Dermis blood vessel endothelial cell (primary cell): ENCODE data around the gene TFCP2L1. TPM values are rescaled to one million over a fixed set of nuclear protein-coding genes. Genes with fewer than 3 reads are reported as not detected.

Source experiments
- DNase-seq: peaks from one replicate; pipeline ENCODE4 v3.0.0; 2010
- total RNA-seq: library from RNA; depleted of rRNA; stranded (reverse); fragments of >200 nt; gene quantifications from 2 replicates; pipeline ENCODE4 v1.2.3, GENCODE V29; 2014

The TFCP2L1 gene
- total RNA-seq, 1 donor from 2014 or later: 0.51 TPM

- no peak for DNase-seq
These were observed 18.4 kb downstream of the TFCP2L1 start for GRCh38 chr2:121266543-121267106.

- DNase-seq: no peak
These were observed 20.8 kb downstream of the TFCP2L1 start for GRCh38 chr2:121263996-121264715.

GRCh38 chr2:121260370-121261154 lies 24.4 kb downstream of the TFCP2L1 start:
- no peak for DNase-seq

GRCh38 chr2:121258051-121258450 lies 27.0 kb downstream of the TFCP2L1 start:
- DNase-seq: no peak

- peak; percentile 31 for DNase-seq
These were observed 27.5 kb downstream of the TFCP2L1 start for GRCh38 chr2:121257480-121257840.

- DNase-seq: no peak
These were observed 28.1 kb downstream of the TFCP2L1 start for GRCh38 chr2:121256720-121257479.

- DNase-seq: no peak
These were observed 29.6 kb downstream of the TFCP2L1 start for GRCh38 chr2:121255358-121255757.

GRCh38 chr2:121254748-121255147 lies 30.3 kb downstream of the TFCP2L1 start:
- DNase-seq: no peak

- DNase-seq: no peak
These were observed 31.2 kb downstream of the TFCP2L1 start for GRCh38 chr2:121253674-121254240.

- no peak for DNase-seq
These were observed 31.9 kb downstream of the TFCP2L1 start for GRCh38 chr2:121253021-121253673.

GRCh38 chr2:121251497-121251896 lies 33.5 kb downstream of the TFCP2L1 start:
- DNase-seq: no peak

- DNase-seq: no peak
These were observed 36.1 kb downstream of the TFCP2L1 start for GRCh38 chr2:121248766-121249343.

GRCh38 chr2:121247971-121248370 lies 37.0 kb downstream of the TFCP2L1 start:
- DNase-seq: no peak

GRCh38 chr2:121247534-121247933 lies 37.5 kb downstream of the TFCP2L1 start:
- DNase-seq: no peak

- DNase-seq: no peak
These were observed 38.2 kb downstream of the TFCP2L1 start for GRCh38 chr2:121246704-121247255.

GRCh38 chr2:121245913-121246312 lies 39.1 kb downstream of the TFCP2L1 start:
- no peak for DNase-seq

- no peak for DNase-seq
These were observed 39.7 kb downstream of the TFCP2L1 start for GRCh38 chr2:121245120-121245820.

- no peak for DNase-seq
These were observed 40.4 kb downstream of the TFCP2L1 start for GRCh38 chr2:121244616-121245015.

- no peak for DNase-seq
These were observed 41.1 kb downstream of the TFCP2L1 start for GRCh38 chr2:121243821-121244460.

GRCh38 chr2:121242976-121243375 lies 42.0 kb downstream of the TFCP2L1 start:
- no peak for DNase-seq
